HG03045 (cell line): ENCODE results near the gene GPD1.

Source experiments
- ATAC-seq: cut with Tn5 transposase; IDR thresholded peaks from one replicate; pipeline ENCODE4 v1.9.1; 2021; ENCODE audit warnings: mild to moderate bottlenecking, moderate library complexity; ENCODE audit not compliant: unreplicated experiment

GPD1 gene

DNA sequence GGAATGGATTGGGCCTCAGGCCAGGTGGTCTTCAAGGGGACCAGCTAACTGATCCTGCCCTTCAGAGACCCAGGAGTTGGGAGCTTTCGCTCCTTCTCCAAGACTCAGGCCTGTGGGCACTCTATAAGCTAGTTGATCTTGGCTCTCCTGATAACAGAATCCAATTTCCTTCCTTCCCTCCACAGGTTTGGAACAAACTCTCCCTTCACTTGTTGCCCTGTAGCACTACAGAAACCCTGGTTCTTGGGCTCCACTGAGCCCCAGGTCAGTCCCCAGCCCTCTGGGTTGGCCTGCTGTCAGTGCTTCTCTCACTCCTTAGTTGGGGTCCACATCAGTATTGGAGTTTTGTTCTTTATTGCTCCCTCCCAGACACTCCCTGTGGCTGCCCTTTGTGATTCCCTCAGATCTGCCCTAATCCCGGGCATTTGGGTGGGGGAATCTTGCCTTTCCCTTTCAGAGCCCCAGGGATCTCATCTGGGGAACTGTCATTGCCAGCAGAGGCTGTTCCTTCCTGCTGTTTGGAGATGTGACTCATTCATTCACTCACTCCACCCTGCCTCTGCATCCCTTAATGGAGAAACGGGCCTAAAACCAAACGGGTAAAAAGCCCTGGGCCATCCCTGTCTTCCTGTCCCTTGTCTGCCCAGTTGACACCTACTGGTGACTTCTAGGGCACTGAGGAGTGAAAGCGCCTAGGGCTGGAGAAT, 4.4 kb upstream of the GPD1 start:
- no peak for ATAC-seq

DNA sequence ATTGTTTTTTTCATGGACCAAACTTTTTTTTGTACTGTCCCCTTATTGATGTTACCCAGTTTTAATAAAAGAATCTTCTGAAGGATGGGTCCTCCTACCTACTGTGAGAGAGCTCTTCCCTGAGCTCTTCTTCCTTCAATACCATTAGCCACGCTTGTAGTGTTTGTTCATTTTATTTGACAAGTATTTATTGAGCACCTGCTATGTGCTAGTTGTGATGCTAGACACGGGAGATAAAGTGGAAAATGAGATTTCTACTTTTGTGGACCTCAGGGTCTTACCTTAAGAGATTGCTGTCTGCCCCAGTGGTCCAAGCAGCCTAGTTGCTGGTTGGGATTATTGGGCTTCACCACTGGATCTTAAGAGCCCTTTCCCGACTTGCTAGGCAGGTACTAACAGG, 3.2 kb upstream of the GPD1 start:
- no peak for ATAC-seq

DNA sequence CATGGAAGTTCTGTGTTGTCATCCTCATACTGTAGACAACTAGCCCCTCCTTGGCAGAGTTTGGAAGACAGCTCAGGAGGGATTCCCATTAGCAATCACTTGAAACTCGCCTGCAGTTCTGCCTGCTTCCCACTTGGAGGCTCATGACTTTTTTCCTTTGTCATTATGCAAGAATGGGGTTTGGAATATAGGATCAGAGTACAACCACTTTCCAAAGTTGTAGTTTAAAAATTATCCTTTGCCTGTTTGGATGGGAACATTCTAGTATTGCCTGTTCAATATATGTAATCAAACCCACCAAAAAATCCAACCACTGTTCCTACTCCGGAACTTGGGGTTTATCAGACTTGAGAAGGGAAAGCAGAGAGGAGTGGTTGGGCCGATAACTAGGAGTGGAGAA, 2.1 kb upstream of the GPD1 start:
- ATAC-seq, result no peak

DNA sequence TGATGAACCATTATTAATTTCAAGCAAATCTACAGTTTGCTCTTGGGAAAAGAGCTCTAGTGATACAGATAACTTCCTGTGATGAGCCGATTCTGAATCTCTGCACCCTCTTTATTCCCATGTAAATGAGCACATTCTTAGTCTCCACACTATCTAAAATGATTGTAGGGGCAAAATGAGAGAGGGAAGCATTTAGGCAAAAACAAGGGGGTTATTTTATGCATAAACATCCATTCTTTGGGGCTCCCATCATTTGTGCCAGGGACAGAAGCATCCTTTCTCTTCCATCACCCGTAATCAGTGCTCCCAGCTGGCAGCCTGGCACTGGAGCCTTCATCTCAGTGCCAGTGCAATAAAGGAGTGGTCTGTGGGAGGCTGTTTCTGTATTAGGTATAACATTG, 1.7 kb upstream of the GPD1 start:
- ATAC-seq, result no peak

DNA sequence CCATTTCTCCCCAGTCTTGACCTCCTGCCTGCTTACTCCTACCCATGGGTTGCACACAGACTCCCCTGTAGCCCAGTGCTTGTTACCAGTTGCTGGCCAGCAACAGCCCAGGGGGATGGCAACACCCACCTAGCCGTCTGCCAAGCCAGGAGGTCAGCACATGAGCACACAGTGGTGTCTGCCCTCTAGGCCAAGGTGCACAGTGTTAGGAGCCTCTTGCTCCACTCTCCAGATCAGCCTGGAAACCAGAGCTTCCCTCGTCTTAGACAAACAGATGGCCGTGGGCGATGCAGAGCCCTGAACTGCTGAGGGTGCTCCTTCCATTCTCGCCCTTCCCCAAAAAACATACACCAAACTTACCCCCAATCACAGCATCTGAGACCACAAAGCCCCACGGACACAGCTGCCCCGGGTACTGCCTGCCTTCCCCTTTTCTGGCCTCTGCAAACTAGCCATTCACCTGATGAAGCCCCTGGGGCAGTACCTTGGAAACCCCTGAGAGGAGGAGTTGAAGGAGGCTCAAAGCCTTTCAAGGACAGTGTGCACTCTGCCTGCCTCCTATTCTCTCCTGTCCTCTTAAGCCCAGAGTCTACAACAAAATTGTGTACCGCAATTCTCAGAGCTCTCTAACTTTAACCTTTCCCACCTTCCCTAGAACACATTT, 1.0 kb upstream of the GPD1 start:
- ATAC-seq, result no peak

DNA sequence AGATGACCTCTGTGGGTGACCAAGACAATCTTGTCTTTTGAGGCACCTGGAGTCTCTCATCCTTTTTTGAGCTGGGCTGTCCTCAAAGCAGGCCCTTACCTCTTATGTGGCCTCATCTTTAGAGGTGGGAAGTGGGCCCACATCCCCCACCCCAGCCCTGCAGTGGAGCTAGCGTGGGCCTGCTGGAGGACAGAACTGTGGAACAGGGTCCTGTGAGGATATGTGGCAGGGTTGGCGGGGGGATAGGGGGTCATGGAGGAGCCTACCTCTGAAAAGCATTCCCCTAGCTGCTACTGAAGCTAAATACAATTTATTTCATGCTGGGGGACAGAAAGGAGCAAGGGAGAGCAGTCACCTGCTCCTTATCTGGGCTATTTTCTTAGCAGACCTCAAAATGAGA, 457 bp upstream of the GPD1 start:
- ATAC-seq, result no peak

DNA sequence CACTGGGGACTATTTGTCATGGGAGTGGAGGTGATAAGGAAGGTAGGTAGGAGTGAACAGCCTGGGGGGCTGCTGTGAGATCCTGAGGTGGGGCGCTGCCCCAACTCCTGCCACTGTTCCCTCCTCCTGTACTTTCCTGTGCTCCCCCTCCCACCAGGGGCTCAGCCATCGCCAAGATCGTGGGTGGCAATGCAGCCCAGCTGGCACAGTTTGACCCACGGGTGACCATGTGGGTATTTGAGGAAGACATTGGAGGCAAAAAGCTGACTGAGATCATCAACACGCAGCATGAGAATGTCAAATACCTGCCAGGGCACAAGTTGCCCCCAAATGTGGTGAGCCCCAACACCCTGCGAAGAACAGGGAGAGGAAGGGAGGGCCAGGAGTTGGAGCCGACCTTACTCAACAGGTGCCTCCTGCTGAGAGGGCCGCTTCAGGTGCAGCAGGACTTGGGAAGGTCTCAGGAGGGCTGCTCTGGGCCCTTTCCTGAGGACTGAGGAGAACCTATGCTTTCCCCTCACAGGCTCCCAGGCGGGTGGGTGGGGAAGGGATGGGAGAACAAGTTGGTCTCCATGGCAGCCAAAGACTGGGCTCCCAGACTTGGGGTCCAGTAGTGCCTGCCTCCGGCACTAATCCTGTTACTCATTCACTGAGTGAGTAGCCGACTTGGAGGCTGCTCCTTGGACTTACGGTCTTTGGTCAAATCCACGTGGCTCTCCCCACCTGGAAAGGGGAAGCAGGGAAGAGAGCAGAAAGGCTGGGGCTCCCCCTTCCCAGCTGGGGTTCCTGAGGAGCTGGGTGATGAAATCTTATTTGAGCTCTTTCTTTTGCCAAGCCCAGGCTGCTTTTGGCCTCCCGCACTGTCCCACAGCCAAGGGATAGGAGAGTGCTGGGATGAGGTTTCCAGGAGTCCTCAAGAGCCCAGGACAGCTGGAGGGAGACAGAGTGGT, 884 bp downstream of the GPD1 start:
- no peak for ATAC-seq

DNA sequence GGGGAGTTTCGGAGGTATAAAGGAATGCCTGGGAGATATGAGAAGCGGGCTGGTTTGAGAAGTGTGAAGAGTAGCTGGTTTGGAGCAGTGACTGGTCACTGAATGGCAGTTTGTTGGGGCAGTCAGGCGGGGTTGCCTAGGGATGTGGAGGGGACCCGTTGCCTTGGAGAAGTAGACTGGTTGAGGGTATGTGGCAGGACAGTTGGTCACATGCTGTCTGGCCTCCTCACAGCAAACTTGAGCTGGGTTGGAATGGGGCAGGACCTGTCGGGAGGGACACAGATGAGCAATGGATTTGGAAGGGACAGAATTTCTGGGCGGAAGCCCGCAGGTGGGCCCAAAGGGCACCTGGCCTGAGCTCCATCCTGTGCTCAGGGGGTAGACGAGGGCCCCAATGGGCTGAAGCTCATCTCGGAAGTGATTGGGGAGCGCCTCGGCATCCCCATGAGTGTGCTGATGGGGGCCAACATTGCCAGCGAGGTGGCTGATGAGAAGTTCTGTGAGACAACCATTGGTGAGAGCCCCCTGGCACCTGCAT, 2.2 kb downstream of the GPD1 start:
- ATAC-seq, result no peak

DNA sequence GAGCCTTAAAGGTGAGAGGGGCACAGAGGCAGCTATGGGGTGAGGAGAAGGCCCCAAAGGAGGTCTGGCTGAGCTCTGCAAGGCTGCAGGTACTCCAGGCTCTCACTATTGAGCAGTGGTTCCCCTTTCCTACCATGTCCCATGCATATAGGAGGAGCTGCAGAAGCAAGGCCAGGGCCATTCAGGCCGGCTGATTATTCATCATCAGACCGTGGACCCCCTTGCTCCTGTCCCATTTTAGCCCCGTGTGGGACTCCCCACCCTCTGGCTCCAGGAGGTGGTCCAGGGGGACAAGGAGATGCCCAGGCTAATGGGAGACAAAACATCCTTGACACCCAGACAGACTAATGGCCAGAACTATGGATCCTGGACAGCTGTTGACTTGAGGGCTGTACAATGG, 3.1 kb downstream of the GPD1 start:
- no peak for ATAC-seq

DNA sequence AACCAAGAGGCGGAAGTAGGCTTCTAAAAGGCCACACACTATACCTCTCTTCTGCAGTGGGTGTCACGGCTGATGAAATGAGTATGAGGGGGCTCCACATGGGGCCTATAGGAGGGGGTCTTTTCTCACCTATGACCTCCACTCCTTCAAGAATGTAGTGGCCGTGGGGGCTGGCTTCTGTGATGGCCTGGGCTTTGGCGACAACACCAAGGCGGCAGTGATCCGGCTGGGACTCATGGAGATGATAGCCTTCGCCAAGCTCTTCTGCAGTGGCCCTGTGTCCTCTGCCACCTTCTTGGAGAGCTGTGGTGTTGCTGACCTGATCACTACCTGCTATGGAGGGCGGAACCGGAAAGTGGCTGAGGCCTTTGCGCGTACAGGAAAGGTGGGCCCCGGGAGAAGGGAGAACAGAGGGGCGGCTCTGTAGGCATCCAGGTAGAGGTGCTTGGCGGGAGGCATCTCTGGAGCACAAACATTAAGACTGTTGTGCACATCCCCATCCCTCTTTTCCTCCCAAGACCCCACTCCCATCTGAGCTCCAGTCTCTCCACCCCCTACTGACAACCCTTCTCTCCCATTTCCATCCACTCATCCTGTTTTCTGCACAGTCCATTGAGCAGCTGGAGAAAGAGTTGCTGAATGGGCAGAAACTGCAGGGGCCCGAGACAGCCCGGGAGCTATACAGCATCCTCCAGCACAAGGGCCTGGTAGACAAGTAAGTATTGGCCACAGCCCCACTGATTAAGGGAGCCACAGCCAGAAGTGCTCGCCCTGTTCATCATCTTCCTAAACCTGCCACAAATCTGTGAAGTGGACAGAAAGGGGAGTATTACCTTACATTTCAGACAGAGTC, 3.8 kb downstream of the GPD1 start:
- ATAC-seq, result no peak

DNA sequence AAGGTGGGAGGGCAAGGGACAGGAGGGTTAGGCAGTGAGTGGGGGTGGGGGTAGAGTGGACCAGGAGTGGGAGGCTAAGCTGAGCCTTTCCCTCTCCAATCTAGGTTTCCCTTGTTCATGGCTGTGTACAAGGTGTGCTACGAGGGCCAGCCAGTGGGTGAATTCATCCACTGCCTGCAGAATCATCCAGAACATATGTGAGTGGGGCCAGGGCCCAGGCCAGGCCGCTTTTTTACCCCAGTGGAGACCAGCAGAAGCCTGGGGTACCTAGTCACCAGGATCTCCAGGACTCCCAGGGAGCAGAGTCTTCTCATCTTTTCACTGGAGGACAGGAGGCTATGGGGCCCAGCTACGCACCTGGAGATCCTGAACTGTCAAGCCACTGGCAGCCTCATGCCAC, 5.5 kb downstream of the GPD1 start:
- no peak for ATAC-seq

DNA sequence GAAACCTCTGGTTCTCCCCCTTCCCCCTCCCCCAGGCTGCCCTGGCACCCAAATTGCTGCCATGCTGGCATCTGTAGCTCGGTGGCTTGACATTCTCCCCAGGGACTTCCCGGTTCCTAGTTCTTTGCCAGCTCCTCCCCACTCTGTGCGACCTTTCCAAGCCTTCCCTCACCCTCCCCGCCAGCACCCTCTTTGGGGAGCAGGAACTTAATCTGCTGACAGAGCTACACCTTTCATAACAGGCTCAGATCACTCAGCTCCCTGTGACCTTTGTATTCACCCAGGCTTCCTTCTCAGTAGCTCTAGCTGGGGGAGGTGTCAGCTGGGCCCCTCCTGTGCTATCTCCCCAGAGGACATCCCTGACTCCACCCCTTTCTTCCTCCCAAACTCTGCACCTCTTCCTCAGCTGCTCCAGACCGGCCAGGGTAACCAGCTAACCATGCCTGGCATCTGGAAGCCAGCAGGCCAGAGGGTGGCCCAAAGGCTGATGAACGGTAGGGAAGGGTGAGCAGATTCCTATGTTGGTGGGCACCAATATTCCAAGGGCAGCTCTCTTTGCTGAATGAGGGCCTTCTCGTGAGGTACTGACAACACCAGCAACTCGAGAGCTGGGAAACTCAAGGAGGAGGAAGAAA, 6.4 kb downstream of the GPD1 start:
- ATAC-seq, result no peak

DNA sequence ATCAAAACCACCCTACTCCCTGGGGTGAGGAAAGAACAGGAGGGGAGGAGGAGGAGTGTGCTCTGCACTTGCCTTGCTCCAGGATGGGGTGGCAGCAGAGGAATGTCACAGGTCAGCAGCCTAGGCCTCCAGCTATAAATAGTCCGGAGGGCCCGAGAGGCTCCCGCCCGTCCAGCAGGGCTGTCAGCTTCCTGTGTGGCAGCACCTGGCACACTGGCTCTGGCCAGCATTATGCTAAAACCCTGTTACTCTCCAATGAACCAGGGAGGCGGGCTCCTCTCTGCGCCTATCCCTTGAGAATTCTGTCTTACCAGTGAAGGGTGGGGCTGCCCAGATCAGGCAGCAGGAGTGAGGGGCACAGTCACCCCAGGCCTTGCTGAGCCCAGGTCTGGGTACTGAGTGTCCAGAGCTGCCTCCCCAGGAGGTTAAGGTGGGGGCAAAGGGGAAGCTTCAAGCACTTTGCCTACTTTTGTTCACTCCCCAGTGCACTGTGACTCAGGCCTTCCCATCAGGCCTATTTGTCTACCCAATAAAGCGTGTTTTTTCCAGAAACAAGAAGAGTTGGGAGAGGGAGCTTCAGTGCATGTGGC, 7.0 kb downstream of the GPD1 start:
- ATAC-seq, result no peak

DNA sequence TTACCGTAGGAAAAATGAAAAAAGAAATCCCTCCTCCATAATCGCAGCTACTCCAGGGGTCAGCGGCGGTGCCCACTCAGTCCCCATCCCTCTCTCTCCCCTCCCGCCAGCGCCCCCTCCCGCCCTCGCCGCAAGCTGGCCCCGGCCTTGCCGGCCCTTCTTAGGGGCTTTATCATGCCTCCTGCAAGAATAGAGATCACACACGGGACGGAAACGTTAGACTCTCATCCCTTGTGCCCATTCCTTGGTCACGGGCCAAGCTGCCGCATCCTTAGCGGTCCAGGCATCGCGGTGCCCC, 7.5 kb downstream of the GPD1 start:
- ATAC-seq, result peak; percentile 5

DNA sequence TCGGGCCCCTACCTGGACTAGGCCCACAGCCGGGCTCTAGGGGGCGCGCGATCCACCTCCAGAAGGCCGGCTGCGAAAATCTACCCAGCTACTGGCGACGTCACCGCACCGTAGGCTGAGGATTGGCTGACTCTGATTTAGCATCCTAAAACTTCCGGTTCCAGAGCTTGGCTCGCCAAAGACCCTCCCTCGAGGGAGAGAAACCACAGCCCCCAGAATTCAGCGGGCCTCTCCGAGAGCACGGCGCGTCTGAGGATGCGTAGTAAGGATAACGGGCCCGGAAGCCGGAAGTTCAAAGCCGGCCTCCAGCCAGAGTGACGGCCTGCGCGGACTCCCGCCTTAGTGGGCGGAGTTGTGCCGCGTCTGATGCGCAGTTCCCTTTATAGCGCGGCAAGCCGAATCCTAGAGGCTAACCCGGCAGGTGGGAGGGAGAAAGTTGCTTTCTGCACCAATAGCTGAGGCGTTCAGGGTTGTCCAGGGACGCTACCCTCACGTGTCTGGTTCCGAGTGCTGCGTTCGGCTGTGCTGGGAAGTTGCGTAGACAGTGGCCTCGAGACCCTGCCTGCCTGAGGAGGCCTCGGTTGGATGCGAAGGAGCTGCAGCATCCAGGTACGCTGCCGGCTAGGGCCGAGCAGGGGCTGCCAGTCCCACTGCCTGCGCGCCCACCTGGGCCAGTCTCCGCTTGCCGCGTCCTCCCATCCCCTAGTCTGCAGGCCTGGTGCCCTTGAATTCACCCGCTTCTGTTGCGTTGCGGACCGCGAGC, 8.1 kb downstream of the GPD1 start, which contains the start of gene COX14:
Gene COX14 (plus strand): TSS at position 544 of the 763 bp plus-strand sequence. CDS start 7,808 bp downstream, outside the sequence.
- peak; percentile 81 for ATAC-seq

DNA sequence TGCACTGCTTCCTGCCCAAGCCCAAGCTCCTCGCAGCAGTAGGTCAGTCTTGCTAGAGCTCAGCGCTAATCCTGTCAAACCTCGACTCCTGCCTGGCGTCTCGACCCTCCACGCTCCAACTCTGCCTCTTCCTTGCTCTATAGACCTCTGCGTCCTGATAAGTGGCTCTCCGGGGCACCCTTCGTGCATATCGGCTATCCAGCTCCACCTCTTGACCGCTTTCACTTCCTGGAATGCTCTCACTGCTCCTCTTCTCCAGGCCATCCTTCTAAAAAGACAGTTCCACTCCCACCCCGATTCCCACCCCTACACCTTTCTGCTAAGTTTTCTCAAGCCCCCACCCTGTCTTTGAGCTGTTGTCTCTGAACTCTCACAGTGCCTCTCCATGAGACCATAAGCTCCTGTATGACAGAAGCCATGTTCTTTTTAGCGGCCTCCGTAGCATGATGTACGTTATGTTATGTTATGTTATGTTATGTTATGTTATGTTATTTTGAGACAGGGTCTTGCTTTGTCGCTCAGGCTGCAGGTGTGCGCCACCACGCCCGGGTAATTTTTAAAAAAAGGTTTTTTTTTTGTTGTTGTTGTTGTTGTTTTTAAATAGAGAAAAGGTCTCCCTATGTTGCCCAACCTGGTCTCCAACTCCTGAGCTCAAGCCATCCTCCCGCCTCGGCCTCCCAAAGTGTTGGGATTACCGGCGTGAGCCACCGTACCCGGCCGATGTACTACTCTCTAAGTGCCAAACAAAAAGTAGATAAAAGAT, 8.8 kb downstream of the GPD1 start:
- ATAC-seq, result no peak

DNA sequence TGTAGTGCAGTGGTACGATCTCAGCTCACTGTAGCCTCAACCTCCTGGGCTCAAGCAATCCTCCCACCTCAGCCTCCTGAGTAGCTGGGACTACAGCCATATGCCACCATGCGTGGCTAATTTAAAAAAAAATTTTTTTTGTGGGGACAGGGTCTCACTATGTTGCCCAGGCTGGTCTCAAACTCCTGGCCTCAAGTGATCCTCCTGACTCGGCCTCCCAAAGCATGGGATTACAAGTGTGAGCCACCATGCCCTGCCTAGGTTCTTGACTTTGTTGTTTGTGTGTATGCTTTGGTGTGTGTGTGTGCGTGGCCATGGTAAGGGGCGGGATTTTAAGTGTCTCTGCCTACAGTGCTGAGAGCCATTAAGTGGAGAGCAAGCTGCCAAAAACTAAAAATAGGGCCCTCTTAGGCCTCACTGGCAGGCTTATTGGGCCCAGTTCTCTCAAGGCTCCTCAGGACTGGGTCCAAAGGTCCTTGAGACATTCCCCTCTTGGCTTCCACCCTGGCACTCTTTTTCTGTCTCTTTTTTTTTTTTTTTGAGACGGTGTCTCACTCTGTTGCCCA, 13.3 kb downstream of the GPD1 start:
- ATAC-seq, result no peak

DNA sequence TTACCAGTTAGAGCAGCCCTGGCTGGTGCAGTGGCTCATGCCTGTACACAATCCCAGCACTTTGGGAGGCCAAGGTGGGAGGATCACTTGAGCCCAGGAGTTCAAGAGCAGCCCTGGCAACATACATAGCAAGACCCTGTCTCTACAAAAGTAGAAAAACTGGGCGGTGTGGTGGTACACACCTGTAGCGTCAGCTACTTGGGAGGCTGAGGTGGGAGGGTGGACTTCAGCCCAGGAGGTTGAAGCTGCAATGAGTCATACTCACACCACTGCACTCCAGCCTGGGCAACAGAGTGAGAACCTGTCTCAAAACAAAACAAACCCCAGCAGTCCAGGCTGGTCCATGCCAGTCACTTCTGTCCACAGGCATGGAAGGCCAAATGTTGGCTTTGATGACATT, 15.6 kb downstream of the GPD1 start:
- ATAC-seq, result no peak
